Embryonic facial prominence (tissue), 1 donor: ENCODE measurements around the gene PTGER2.

Experiments
- DNase-seq: peaks from one replicate; pipeline ENCODE4 v3.0.0-alpha.2; 2016; ENCODE audit errors: extremely low spot score

Gene PTGER2

DNA sequence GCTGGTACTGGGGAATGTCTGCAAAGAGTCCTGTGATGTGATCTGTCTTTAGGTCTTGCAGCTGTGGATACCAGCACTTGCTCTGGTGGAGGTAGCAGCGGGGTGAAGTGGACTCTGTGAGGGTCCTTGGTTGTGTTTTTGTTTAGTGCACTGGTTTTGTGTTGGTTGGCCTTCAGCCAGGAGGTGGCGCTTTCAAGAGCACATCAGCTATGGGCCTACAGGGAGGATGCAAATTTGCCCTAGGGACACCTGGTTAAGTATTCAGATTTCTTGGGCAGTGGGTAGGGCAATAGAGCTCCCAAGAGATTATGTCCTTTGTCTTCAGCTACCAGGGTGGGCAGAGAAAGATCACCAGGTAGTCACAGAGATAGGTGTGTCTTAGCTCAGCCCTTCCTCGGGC is 63.8 kb downstream of the PTGER2 start:
- DNase-seq, result no peak
